T-helper 2 cell treated with Interferon-gamma antibody and Interleukin-4, amounts not matched to agents 100 ng/mL and 5 ng/mL, for 36 hours (primary cell): Measurements from ENCODE around the gene CCDC57. TPM values are rescaled to one million over a fixed set of nuclear protein-coding genes. Genes with fewer than 3 reads are reported as not detected.
"Not testable (repeated sequence)": the region's sequence is repeated elsewhere in the genome, so short reads cannot be mapped to it uniquely, and the experiment has no call there.

Source experiments
- intact Hi-C: fragments of 100-400 bp; cut with micrococcal nuclease; formaldehyde crosslinking; loops from one replicate; pipeline ENCODE4 v1.15.1; 2023
- total RNA-seq: library from RNA; stranded (reverse); gene quantifications from 2 replicates; pipeline ENCODE4 v1.2.3, GENCODE V29; 2022

The CCDC57 gene, protein sequence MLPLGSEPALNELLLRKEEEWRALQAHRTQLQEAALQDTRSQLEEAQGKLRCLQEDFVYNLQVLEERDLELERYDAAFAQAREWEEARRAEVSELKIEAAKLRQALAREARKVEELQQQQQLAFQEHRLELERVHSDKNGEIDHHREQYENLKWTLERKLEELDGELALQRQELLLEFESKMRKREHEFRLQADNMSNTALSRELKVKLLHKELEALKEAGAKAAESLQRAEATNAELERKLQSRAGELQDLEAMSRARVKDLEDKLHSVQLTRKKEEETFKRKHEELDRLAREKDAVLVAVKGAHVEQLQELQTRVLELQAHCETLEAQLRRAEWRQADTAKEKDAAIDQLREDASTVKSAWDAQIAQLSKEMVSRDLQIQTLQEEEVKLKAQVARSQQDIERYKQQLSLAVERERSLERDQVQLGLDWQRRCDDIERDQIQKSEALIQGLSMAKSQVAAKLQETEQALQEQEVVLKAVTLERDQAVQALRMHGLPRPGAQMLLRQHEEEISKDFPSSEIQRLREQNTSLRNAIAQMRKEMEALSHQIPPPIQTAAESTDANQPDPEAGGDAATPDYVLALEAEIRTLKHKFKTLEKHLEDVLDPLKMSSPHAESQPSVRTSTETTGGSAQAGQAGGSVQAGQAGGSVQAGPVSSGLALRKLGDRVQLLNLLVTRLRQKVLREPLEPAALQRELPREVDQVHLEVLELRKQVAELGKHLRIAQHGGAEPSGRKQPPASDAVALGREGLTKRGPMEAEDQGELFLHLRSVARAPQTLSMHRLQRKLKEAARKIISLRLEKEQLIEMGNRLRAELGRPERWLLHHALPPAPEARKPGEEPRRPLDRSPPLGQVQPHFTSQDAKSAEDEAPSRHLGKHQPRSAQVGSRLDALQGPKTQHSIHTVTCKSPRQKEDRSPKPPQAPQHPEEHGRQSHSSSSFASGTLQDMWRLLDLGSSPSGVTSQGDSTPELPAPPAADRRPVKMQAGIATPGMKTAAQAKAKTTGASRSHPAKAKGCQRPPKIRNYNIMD
- 59.0 and 60.1 TPM in 2 replicates for total RNA-seq

DNA sequence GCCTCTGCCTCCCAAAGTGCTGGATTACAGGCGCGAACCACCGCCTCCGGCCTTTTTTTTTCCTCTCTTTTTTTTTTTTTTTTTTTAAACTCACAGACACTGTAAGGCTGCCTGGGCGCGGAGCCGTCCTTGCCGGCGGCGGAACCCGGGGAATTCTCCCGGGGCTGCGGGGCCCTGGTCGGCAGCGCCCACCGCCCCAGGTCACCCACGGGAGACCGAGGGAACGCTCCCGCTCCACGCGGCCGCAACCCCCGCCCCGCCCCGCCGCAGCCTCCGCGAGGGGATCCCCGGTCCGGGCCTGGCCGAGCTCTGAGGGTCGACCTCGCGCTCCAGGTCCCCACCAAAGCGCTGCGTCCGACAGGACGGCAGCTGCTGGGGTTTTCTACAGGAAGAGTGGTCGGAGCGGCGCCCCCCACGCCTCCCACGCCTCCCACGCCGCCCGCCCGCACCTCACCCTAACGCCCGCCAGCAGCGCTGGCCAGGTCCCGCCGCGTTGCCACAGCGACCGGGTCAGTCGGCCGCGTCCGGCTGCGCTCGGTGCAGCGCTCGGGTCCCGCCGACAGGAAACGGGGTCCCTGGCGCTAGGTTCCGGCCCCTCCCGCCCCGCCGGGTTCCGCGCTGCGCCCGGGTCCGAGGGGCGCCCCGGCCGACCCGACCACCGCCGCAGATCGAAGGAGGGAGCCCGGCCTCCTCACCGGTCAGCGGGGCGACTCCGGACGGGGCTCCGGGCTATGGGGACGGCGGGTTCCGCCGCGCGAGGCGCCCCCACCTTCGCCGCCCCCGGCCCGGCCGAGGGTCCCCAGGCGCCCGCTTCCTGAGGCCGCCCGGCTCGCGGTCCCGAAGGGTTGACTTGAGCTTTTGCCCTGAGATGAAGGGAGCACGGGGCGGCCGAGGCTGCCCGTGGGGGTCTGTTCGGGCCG, at the start of gene CCDC57:
Gene CCDC57, minus strand, starts transcription at position 512 of the 920 bp plus-strand sequence. CDS start 10,898 bp downstream, outside the sequence.
- intact Hi-C loops = no loop called here

DNA sequence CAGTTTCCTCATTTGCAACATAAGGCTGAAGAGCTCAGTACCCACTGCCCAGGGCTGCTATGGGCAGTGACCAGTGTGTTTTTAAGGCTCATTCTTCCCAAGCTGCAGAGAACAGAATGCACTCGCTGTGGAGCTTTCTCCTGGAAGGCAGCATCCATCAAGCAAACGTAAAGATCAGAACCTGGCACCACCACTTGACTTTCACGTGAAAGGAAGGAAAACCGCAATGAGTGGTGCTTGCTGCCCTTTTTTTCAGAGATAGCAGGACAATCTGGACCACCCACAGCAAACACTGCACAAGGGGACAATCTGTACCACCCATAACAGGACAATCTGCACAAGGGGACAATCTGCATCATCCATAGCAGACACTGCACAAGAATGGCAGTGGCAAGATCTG, 49.7 kb upstream of the CCDC57 start:
- intact Hi-C loops = no loop called here

DNA sequence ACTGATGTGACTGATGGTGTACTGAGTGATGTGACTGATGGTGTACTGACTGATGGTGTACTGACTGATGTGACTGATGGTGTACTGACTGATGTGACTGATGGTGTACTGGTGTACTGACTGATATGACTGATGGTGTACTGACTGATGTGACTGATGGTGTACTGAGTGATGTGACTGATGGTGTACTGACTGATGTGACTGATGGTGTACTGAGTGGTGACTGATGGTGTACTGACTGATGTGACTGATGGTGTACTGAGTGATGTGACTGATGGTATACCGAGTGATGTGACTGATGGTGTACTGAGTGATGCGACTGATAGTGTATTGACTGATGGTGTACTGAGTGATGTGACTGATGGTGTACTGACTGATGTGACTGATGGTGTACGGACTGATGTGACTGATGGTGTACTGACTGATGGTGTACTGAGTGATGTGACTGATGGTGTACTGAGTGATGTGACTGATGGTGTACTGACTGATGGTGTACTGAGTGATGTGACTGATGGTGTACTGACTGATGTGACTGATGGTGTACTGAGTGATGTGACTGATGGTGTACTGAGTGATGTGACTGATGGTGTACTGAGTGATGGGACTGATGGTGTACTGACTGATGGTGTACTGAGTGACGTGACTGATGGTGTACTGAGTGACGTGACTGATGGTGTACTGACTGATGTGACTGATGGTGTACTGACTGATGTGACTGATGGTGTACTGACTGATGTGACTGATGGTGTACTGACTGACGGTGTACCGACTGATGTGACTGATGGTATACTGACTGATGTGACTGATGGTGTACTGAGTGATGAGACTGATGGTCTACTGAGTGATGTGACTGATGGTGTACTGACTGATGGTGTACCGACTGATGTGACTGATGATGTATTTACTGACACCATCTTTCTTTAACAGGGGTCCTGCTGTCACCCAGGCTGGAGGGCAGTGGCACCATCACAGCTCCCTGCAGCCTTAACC, 47.6 kb upstream of the CCDC57 start:
- intact Hi-C loops = not testable (repeated sequence)

DNA sequence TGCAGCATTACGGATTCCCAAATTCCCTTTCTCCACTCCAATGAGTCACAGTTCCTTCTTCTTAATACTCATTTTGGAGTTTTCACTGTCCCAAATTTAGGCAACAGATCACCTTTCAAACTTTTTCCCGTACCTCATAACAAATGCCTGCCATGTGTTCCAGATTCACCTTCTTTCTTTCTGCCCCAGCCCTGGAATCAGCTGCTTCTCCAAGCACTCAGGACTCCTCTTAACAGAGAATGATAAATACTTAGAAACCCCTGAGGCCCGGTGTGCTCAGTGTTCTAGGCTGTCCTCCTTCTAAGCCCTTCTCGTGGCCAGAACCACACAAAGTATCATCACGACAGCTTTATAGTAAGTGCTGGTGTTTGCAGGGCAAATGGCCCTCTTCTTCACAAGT, 45.9 kb upstream of the CCDC57 start:
- intact Hi-C loops = no loop called here

DNA sequence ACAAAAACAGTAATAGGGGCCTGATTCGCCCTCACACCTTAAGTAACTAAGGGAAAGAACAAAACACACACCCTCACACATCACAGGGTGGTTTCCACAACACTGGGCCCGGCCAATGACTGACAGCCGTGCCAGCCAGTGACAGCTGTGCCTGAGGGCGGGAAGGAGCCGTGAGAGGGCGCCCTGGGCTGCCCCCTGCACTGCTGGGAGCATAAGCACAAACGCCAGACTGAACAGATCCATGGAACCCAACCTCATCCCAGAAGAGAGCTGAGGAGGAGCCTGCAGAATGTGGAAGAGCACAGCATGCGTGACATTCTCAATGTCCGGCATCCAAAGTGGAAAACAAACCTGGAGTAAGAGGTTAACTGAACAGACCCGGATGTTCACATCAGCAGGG, 44.8 kb upstream of the CCDC57 start:
- intact Hi-C loops = no loop called here

DNA sequence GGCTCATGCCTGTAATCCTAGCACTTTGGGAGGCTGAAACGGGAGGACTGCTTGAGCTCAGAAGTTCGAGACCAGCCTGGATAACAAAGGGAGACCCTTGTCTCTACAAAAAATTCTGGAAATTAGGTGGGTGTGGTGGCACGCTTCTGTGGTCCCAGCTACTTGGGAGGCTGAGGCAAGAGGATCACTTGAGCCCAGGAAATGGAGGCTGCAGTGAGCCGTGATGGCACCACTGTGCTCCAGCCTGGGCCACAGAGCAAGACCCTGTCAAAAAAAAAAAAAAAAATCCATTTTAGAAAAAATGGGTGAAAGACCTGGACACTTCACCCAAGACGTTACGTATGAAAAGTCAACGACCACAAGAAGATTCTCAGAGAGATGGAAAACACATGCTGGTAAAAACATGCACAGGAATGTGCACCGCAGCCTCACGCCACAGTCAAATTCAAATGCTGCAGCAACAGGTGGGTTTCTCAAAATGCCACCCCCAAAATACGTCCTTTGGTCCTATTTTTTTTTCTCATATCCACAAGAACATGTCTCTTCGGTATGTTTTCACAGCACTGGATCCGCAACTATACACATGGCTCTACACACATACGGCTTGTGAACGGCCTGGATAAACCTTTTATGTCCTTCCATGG, 43.7 kb upstream of the CCDC57 start:
- intact Hi-C loops = no loop called here

DNA sequence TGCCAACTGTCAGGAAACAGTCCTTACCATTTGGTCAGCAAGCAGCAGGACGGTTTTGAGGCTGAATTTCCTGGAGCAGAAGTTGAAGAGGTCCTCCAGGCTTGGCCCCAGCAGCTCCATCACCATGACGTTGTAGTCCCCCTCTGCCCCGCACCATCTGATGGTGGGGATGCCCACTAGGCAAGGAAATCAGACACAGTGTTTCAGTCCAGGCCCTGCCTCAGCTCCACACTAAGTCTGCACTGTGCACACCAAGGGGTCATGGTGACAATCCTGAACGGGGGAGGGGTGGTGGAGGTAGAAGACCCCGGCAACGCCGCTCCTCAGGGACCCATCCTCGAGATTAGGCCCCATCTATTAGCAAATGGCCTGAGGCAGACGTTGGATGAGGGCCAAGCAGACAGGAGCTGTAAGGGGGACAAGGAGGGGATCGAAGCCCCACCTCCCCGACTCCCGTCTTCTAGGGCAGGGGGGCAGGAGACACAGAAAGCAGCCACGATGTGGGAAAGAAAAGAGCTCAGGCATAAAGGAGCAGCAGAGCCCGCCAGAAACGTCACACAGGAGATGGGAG, 42.8 kb upstream of the CCDC57 start:
- intact Hi-C loops = no loop called here

DNA sequence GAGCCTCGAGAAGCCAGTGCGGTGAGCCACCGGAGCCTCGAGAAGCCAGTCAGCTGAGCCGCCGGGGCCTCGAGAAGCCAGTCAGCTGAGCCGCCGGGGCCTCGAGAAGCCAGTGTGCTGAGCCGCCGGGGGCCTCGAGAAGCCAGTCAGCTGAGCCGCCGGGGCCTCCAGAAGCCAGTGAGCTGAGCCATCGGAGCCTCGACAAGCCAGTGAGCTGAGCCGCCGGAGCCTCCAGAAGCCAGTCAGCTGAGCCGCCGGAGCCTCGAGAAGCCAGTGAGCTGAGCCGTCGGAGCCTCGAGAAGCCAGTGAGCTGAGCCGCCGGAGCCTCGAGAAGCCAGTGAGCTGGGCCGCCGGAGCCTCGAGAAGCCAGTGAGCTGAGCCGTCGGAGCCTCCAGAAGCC, 42.1 kb upstream of the CCDC57 start:
- intact Hi-C loops = not testable (repeated sequence)

DNA sequence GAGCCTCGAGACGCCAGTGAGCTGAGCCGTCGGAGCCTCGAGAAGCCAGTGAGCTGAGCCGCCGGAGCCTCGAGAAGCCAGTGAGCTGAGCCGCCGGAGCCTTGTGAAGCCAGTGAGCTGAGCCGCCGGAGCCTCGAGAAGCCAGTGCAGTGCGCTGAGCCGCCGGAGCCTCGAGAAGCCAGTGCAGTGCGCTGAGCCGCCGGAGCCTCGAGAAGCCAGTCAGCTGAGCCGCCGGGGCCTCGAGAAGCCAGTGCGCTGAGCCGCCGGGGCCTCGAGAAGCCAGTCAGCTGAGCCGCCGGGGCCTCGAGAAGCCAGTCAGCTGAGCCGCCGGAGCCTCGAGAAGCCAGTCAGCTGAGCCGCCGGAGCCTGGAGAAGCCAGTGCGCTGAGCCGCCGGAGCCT, 41.5 kb upstream of the CCDC57 start:
- intact Hi-C loops = not testable (repeated sequence)

DNA sequence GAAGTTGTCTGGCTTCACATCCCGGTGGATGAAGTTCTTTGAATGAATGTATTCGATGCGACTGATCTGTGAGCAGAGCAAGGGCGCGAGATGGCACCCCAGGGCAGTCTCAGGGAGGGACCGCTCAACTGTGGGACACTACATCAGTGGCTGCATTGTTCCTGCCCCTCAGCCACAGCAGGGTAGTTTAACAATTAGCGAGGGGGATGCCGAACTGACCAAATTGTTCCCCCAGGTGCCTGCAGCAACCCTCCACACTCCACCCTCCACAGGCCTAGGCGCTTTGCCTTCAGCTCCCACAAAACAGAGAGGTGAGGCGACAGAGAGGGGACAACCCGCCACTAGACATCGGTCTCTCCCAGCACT, 40.5 kb upstream of the CCDC57 start:
- intact Hi-C loops = no loop called here

DNA sequence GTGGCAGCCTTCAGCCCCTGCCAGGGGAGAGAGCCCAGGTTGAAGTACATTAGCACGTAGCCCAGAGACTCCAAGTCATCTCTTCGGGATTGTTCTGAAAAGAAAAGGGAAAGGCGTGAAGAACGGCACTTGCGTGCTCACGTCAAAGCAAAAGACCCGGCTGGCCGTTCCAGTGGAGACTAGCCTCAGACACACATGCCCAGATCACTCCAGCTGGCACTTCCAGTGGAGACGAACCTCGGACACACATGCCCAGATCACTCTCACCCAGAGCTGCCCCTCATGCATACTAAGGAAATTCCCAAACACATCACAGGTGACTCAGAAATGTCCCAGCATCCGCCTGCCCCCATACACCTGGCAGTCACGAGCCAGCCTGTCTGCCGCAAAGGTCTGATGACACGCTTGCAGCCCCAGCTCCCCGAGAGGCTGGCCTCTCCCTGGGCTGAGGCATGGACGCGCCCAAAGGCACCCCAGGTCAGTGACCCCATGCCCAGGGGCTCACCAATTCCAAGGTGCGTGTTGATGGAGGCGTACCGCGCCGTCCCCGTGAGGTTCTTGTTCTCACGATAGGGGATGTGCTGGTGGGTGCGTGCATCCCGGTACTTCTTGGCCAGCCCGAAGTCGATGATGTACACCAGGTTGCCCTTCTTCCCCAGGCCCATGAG, 40.0 kb upstream of the CCDC57 start:
- intact Hi-C loops = no loop called here

DNA sequence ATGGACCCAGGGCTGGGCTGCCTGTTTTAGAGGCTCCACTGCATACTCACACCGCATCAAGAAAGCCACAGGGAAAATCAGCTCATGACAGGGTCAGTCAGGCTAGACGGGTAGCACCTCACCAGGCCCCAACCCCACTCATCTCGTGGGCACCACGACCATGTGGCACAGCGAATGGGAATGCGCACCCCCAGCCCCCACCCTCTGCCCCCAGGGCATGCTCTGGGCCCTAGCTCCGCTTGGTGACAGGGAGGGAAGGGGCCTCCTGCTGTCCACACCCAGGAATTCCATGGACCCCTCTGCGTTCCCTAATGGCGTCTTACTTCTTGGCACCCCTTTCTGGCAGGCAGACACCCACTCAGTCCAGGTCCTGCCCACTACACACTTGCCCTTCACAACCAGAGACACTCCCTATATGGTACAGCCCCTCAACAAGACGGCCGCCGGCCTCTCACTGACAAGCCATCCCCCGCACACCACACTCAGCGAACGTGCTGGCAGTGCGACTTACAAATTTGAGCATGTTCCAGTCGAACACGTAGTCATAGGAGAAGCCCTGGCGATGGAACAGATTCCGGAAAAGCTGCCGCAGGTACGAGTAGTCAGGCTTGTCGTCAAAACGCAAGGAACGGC, 38.3 kb upstream of the CCDC57 start:
- intact Hi-C loops = no loop called here

DNA sequence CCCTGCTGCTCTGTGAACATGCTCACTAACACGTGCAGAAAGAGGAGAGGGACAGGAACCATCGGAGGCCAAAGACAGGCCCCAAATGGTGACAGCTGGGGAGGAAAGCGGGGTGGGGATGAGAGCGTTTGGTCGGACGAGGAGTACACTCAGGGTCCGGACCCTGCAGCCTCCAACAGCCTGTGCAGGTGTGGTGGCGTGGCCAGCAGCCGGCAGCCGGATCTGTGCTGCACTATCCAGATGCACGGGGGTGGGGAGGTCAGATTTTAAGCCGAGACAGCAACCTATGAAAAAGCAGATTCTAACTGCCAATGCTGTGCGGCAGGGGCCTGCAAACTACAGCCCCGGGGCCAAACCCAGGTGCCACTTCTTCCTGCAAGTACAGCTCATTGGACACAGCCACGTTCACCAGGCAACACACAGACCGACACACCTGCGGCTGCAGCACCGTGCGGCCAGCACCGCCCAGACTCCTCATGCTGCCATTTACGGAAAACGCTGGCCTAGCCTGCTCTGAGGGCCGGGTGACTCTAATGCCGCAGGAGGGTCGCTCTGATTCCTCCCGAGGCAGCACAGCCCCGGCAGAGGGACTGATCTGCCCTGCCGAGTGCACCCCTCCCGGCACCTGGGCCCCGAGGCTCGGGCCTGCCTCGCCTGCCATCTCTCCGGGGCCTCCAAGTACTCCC, 37.4 kb upstream of the CCDC57 start:
- intact Hi-C loops = no loop called here

DNA sequence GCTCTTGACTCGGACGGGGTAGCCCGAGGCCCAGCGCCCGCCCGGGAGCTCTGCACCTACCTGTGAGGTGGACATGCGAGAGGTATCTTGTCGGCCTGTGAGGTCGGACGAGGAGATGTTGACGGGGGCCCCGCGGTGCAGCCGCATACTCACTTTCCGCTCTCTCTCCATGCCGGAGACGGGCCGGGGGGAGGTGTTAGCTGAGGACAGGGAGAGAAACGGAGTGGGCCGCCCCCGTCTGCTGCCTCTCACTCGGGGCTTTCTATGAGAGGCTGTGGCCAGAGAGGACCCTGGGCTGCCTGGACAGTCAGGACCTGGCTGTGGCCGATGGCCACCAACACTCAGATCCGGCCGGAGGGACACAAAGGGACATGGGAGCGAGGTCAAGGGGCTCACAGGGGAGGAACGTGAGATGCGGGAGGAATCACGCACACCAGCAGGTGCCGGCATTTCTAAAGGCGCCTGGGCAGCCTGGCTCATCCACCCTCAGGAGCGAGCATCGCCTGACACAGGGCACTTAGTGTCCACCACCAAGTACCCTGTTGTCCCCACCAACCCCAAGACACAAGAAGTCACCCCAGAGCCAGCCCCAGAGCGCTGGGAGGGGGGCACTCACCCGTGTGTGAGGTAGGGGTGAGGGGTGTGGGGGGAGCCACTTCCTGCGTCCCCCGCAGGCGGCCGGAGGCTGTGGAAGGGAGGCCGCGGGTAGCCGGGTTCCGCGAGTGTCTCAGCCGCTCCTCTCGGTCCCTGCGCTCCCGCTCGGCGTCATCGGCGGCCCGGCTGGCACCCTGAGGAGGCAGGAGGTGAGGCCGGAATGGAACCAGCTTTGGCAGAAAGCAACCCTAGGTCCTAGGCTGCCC, 36.4 kb upstream of the CCDC57 start:
- intact Hi-C loops = no loop called here

DNA sequence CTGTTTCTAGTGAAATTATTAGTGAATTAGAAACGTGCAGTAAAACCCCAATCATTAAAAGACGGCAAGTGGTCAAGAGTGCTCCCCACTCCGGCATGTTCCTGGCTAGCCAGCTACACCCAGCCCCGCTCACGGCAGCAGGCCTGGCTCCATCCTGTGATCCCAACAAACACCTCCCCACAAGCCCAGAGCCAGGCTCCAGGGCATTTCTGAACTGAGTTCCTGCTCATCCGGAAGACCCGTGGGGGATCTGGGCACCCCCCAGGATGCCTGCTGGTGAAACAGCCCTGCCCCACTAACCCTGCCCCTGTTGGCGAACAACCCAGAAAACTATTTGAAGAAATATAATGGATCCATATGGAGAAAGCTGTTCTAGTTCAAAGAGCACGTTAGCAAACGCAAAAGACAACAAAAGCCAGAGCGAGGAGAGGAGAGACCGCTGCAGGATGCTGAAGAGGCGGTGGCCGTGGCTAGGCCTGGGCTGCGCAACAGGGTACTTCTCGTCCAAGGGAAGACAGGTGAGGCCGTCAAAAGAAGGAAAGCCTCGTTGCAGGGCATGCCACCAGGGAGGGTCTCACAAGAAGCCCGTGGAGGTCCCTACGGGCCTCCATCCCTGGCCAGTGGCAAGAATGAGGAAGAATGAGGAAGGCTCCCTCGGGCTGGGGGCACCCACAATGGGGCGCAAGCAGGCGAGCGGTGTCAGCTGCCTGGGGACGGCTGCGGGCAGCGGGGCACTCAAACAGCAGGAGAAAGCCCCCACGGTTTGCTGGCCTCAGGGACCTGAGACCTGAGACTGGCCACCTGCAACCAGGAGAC, 35.4 kb upstream of the CCDC57 start:
- intact Hi-C loops = no loop called here
